Measurements from ENCODE around the gene ASIC2.

Gene ASIC2

DNA sequence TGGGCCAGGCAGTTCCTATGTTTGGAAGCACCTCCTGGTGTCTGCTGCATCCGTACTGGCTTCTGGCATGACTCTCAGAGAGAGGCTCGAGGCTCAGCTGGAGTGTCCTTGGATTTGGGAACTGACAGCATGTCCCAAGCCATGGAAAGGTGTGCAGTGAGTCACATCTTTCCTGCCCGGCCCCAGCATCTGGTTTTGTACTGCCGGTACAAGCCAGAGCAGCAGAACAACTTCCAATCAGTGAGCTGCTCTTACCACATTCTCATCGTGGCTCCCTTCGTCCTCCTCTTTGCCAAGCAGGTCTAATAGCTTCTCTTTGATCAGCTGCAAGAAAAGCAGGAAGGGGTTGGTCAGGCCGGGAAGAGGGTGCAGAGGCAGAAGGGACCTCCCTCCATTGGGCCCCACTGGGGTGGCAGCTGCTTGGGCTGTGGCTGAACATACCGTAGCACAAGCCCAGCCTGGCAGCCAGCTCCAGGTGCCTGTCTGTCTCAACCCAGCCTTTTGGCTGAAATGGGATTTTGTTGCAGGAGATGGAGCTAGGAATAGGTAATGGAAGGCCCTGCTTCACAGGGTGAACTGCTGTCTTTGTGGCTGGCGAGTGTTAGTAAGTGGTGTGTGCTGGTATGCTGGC lies 277.3 kb downstream of the ASIC2 start:
- no peak for TF ChIP-seq ARNTL (CRISPR knock-in tag; IDR thresholded peaks at IDR 0.05; ENCODE audit: borderline replicate concordance, low read depth)
- TF ChIP-seq, protein P1, sequence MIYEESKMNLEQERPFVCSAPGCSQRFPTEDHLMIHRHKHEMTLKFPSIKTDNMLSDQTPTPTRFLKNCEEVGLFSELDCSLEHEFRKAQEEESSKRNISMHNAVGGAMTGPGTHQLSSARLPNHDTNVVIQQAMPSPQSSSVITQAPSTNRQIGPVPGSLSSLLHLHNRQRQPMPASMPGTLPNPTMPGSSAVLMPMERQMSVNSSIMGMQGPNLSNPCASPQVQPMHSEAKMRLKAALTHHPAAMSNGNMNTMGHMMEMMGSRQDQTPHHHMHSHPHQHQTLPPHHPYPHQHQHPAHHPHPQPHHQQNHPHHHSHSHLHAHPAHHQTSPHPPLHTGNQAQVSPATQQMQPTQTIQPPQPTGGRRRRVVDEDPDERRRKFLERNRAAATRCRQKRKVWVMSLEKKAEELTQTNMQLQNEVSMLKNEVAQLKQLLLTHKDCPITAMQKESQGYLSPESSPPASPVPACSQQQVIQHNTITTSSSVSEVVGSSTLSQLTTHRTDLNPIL (CRISPR knock-in tag; IDR thresholded peaks at IDR 0.05; ENCODE audit: low read depth): no peak
- no peak for TF ChIP-seq TCF4 (CRISPR knock-in tag; IDR thresholded peaks at IDR 0.05; ENCODE audit: borderline replicate concordance)
- no peak for TF ChIP-seq ZFP30 (CRISPR knock-in tag; IDR thresholded peaks at IDR 0.05)
- TF ChIP-seq ZNF8 (CRISPR knock-in tag; IDR thresholded peaks at IDR 0.05): no peak
- no peak for TF ChIP-seq ESRRG (CRISPR knock-in tag; IDR thresholded peaks at IDR 0.05)
- TF ChIP-seq, protein P2, sequence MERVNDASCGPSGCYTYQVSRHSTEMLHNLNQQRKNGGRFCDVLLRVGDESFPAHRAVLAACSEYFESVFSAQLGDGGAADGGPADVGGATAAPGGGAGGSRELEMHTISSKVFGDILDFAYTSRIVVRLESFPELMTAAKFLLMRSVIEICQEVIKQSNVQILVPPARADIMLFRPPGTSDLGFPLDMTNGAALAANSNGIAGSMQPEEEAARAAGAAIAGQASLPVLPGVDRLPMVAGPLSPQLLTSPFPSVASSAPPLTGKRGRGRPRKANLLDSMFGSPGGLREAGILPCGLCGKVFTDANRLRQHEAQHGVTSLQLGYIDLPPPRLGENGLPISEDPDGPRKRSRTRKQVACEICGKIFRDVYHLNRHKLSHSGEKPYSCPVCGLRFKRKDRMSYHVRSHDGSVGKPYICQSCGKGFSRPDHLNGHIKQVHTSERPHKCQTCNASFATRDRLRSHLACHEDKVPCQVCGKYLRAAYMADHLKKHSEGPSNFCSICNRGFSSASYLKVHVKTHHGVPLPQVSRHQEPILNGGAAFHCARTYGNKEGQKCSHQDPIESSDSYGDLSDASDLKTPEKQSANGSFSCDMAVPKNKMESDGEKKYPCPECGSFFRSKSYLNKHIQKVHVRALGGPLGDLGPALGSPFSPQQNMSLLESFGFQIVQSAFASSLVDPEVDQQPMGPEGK (CRISPR knock-in tag; IDR thresholded peaks at IDR 0.05; ENCODE audit: borderline replicate concordance): no peak
- TF ChIP-seq CSDC2 (CRISPR knock-in tag; IDR thresholded peaks at IDR 0.05): no peak
- TF ChIP-seq, protein P3, sequence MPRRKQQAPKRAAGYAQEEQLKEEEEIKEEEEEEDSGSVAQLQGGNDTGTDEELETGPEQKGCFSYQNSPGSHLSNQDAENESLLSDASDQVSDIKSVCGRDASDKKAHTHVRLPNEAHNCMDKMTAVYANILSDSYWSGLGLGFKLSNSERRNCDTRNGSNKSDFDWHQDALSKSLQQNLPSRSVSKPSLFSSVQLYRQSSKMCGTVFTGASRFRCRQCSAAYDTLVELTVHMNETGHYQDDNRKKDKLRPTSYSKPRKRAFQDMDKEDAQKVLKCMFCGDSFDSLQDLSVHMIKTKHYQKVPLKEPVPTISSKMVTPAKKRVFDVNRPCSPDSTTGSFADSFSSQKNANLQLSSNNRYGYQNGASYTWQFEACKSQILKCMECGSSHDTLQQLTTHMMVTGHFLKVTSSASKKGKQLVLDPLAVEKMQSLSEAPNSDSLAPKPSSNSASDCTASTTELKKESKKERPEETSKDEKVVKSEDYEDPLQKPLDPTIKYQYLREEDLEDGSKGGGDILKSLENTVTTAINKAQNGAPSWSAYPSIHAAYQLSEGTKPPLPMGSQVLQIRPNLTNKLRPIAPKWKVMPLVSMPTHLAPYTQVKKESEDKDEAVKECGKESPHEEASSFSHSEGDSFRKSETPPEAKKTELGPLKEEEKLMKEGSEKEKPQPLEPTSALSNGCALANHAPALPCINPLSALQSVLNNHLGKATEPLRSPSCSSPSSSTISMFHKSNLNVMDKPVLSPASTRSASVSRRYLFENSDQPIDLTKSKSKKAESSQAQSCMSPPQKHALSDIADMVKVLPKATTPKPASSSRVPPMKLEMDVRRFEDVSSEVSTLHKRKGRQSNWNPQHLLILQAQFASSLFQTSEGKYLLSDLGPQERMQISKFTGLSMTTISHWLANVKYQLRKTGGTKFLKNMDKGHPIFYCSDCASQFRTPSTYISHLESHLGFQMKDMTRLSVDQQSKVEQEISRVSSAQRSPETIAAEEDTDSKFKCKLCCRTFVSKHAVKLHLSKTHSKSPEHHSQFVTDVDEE (CRISPR knock-in tag; IDR thresholded peaks at IDR 0.05): no peak
- no peak for TF ChIP-seq OSR1 (CRISPR knock-in tag; IDR thresholded peaks at IDR 0.05)
- TF ChIP-seq RARB (CRISPR knock-in tag; IDR thresholded peaks at IDR 0.05): no peak
- TF ChIP-seq, protein P4, sequence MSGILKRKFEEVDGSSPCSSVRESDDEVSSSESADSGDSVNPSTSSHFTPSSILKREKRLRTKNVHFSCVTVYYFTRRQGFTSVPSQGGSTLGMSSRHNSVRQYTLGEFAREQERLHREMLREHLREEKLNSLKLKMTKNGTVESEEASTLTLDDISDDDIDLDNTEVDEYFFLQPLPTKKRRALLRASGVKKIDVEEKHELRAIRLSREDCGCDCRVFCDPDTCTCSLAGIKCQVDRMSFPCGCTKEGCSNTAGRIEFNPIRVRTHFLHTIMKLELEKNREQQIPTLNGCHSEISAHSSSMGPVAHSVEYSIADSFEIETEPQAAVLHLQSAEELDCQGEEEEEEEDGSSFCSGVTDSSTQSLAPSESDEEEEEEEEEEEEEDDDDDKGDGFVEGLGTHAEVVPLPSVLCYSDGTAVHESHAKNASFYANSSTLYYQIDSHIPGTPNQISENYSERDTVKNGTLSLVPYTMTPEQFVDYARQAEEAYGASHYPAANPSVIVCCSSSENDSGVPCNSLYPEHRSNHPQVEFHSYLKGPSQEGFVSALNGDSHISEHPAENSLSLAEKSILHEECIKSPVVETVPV (CRISPR knock-in tag; IDR thresholded peaks at IDR 0.05): no peak
- no peak for TF ChIP-seq ZFP3 (CRISPR knock-in tag; IDR thresholded peaks at IDR 0.05)
- no peak for TF ChIP-seq GLIS3 (CRISPR knock-in tag; IDR thresholded peaks at IDR 0.05)
- TF ChIP-seq ISL1 (CRISPR knock-in tag; IDR thresholded peaks at IDR 0.05): no peak
- no peak for TF ChIP-seq ZC3H10 (CRISPR knock-in tag; IDR thresholded peaks at IDR 0.05)
- TF ChIP-seq ZNF565 (CRISPR knock-in tag; conservative IDR thresholded peaks at IDR 0.05; ENCODE audit: low read depth): no peak
- TF ChIP-seq TOX (CRISPR knock-in tag; IDR thresholded peaks at IDR 0.05; ENCODE audit: borderline replicate concordance): no peak
- TF ChIP-seq BACH2 (CRISPR knock-in tag; IDR thresholded peaks at IDR 0.05; ENCODE audit: borderline replicate concordance): no peak

DNA sequence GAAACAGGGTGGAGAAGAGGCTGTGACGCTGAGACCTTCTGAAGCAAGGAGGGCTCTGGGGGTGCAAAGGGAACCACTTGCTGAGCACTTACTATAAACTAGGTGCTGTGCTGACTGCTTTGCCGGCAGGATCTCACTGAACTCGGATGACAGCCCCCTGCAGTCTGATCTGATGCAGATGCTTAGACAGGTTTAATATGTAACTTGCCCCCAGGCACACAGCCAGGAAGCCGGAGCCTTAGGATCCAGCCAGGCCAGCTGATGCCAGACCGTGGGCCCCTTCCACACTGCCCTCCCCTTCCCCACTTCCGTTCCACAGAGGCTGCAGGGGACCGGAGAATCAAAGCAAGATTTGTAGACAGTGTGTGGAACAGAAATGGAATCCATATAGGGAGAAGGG lies 278.3 kb downstream of the ASIC2 start:
- ATAC-seq: no peak
- TF ChIP-seq TOX (CRISPR knock-in tag; IDR thresholded peaks at IDR 0.05; ENCODE audit: borderline replicate concordance) (no peak), ZFP3 (CRISPR knock-in tag; IDR thresholded peaks at IDR 0.05) (no peak), ZNF565 (CRISPR knock-in tag; conservative IDR thresholded peaks at IDR 0.05; ENCODE audit: low read depth) (no peak), GLIS3 (CRISPR knock-in tag; IDR thresholded peaks at IDR 0.05) (no peak), PPARA (CRISPR knock-in tag; IDR thresholded peaks at IDR 0.05; ENCODE audit: borderline replicate concordance) (no peak)

More for the DNA sequence above, 277.3 kb downstream of the ASIC2 start:
- no peak for ATAC-seq

DNA sequence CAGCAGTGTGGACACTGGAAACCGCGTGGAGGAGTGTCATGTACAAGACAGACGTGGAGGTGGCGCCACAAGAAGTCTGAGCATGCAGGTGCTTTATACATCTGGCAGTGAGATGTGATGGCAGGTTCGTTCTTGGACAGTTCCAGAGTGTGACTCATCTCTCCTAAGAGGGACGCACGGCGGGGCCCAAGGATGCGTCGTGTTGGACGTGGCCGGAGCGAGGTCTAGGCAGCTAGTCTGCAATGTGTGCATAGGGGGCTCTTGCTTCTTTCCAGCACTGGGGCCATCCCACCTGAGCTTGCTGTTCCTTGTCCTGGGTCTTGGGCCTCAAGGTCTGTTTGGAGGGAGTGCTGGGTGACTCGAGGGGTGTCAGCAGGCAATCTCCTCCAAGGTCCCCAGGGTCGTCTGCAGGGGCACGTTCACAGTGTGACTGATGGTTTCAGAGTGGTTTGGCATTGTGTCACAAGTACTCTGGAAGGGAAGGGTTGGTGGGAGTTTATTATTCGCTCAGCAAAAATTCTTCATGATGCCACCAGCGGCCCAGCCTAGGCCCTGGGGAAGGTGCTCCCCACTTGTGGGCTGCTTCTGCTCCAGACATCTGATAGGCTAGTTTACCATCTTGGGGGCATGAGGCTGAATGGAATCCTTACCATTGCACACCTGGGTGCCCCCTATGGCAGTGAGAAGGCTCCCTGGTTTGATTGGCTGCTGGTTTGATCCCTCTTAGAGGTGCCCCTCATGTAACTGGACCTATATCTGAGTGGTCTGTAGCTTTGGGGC lies 279.3 kb downstream of the ASIC2 start:
- ATAC-seq: no peak
- TF ChIP-seq, protein P1 (CRISPR knock-in tag; IDR thresholded peaks at IDR 0.05; ENCODE audit: low read depth): no peak
- no peak for TF ChIP-seq ZC3H10 (CRISPR knock-in tag; IDR thresholded peaks at IDR 0.05)
- no peak for TF ChIP-seq GLIS3 (CRISPR knock-in tag; IDR thresholded peaks at IDR 0.05)
- TF ChIP-seq ZFP3 (CRISPR knock-in tag; IDR thresholded peaks at IDR 0.05): no peak
- no peak for TF ChIP-seq ZNF565 (CRISPR knock-in tag; conservative IDR thresholded peaks at IDR 0.05; ENCODE audit: low read depth)
- TF ChIP-seq RARB (CRISPR knock-in tag; IDR thresholded peaks at IDR 0.05): no peak
- no peak for TF ChIP-seq OSR1 (CRISPR knock-in tag; IDR thresholded peaks at IDR 0.05)
- TF ChIP-seq ZNF8 (CRISPR knock-in tag; IDR thresholded peaks at IDR 0.05): no peak
- no peak for TF ChIP-seq TOX (CRISPR knock-in tag; IDR thresholded peaks at IDR 0.05; ENCODE audit: borderline replicate concordance)
- TF ChIP-seq, protein P3 (CRISPR knock-in tag; IDR thresholded peaks at IDR 0.05): no peak
- no peak for TF ChIP-seq ZFP30 (CRISPR knock-in tag; IDR thresholded peaks at IDR 0.05)
- TF ChIP-seq, protein P4 (CRISPR knock-in tag; IDR thresholded peaks at IDR 0.05): no peak

All from SK-N-SH treated with all-trans-retinoic acid at 6 μM for 48 hours (cell line).